Measurements from ENCODE around the gene DMWD.

The DMWD gene

GRCh38 chr19:45772912-45773311, 19.7 kb downstream of the DMWD start:
- H3K4me3 ChIP-seq (ENCODE audit: low read length) = no peak overlapping the region
- no peak for TF ChIP-seq ZNF274 (IDR thresholded peaks at IDR 0.05; ENCODE audit: low read depth, low read length)

- no peak for TF ChIP-seq ZNF274 (IDR thresholded peaks at IDR 0.05; ENCODE audit: low read depth, low read length)
- H3K4me3 ChIP-seq (ENCODE audit: low read length) = no peak overlapping the region
Observed at GRCh38 chr19:45772130-45772840, 20.4 kb downstream of the DMWD start.

GRCh38 chr19:45771311-45771933, 21.2 kb downstream of the DMWD start:
- H3K4me3 ChIP-seq (ENCODE audit: low read length) = no peak overlapping the region; the same call in 1 of the 2 replicates
- TF ChIP-seq ZNF274 (IDR thresholded peaks at IDR 0.05; ENCODE audit: low read depth, low read length) = no peak

- no peak for TF ChIP-seq ZNF274 (IDR thresholded peaks at IDR 0.05; ENCODE audit: low read depth, low read length)
- H3K4me3 ChIP-seq (ENCODE audit: low read length) = peak overlapping the region; percentile 62; the same call in 1 of the 2 replicates
Observed at GRCh38 chr19:45770192-45771101, 22.2 kb downstream of the DMWD start.

GRCh38 chr19:45769821-45770191, 22.8 kb downstream of the DMWD start:
- TF ChIP-seq ZNF274 (IDR thresholded peaks at IDR 0.05; ENCODE audit: low read depth, low read length) = no peak

GRCh38 chr19:45768984-45769782, 23.5 kb downstream of the DMWD start, which contains the start of gene SIX5:
TSS of gene SIX5 (minus strand) at chr19:45769252. CDS start at chr19:45768844, 408 bp downstream.
- no peak for TF ChIP-seq ZNF274 (IDR thresholded peaks at IDR 0.05; ENCODE audit: low read depth, low read length)
- peak within 1 kb of the TSS; percentile 78 for H3K4me3 ChIP-seq (ENCODE audit: low read length)

More at GRCh38 chr19:45769821-45770191, 22.8 kb downstream of the DMWD start:
- H3K4me3 ChIP-seq (ENCODE audit: low read length) = peak overlapping the region; percentile 59; the same call in 1 of the 2 replicates

GRCh38 chr19:45768655-45768983, 24.0 kb downstream of the DMWD start:
- no peak for TF ChIP-seq ZNF274 (IDR thresholded peaks at IDR 0.05; ENCODE audit: low read depth, low read length)
- H3K4me3 ChIP-seq (ENCODE audit: low read length) = peak overlapping the region; percentile 78

GRCh38 chr19:45767881-45768654, 24.6 kb downstream of the DMWD start:
- peak overlapping the region; percentile 78 for H3K4me3 ChIP-seq (ENCODE audit: low read length)
- TF ChIP-seq ZNF274 (IDR thresholded peaks at IDR 0.05; ENCODE audit: low read depth, low read length) = no peak

GRCh38 chr19:45767410-45767880, 25.2 kb downstream of the DMWD start:
- TF ChIP-seq ZNF274 (IDR thresholded peaks at IDR 0.05; ENCODE audit: low read depth, low read length) = no peak
- peak overlapping the region; percentile 78 for H3K4me3 ChIP-seq (ENCODE audit: low read length)

- no peak for TF ChIP-seq ZNF274 (IDR thresholded peaks at IDR 0.05; ENCODE audit: low read depth, low read length)
- H3K4me3 ChIP-seq (ENCODE audit: low read length) = no peak overlapping the region
Observed at GRCh38 chr19:45766869-45767346, 25.7 kb downstream of the DMWD start.

GRCh38 chr19:45766296-45766868, 26.3 kb downstream of the DMWD start:
- no peak for TF ChIP-seq ZNF274 (IDR thresholded peaks at IDR 0.05; ENCODE audit: low read depth, low read length)
- H3K4me3 ChIP-seq (ENCODE audit: low read length) = no peak overlapping the region

- TF ChIP-seq ZNF274 (IDR thresholded peaks at IDR 0.05; ENCODE audit: low read depth, low read length) = no peak
- H3K4me3 ChIP-seq (ENCODE audit: low read length) = no peak overlapping the region
Observed at GRCh38 chr19:45765702-45766295, 26.8 kb downstream of the DMWD start.
